HUES48 (cell line): Measurements from ENCODE around the gene HEXD.

Source experiments
- H3K27ac ChIP-seq: one replicate; pipeline ENCODE4 v1.7.0; 2013; ENCODE audit warnings: low read depth, low read length, inconsistent platforms
- H3K27me3 ChIP-seq: 2 replicates; pipeline ENCODE4 v1.6.1; 2013; ENCODE audit warnings: mild to moderate bottlenecking, low read length; ENCODE audit not compliant: control insufficient read depth, insufficient read depth
- H3K36me3 ChIP-seq: 2 replicates; pipeline ENCODE4 v1.6.1; 2013; ENCODE audit warnings: low read length; ENCODE audit not compliant: control insufficient read depth, insufficient read depth
- H3K4me1 ChIP-seq: 2 replicates; pipeline ENCODE4 v1.6.1; 2013; ENCODE audit warnings: mild to moderate bottlenecking, low read length; ENCODE audit not compliant: control insufficient read depth, insufficient read depth
- H3K4me3 ChIP-seq: 2 replicates; pipeline ENCODE4 v1.5.1; 2013; ENCODE audit warnings: mild to moderate bottlenecking, low read depth, low read length
- H3K9ac ChIP-seq: 2 replicates; pipeline ENCODE4 v1.6.1; 2013; ENCODE audit warnings: mild to moderate bottlenecking, low read depth, low read length, moderate library complexity
- H3K9me3 ChIP-seq: 2 replicates; pipeline ENCODE4 v1.6.1; 2013; ENCODE audit warnings: low read length; ENCODE audit not compliant: control insufficient read depth, insufficient read depth

Gene HEXD

DNA sequence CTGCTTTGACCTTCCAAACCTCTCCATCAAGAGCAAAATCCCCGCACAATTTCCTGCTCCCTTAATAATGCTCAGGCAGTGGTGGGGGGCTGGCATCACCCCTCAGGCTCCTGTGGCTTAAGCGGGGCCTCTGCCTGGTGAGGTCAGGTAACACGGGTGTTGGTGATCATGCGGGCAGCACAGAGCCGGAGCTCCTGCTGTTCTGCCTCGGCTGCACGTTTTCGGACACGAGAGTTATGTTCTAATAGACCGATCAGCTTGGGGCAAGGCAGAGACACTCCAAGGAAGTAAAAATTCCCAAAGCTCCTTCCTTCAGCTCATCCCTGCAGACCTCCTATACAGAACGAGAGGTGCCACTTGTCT is 46.4 kb downstream of the HEXD start:
- H3K36me3 ChIP-seq: peaks cover 75% of the 10 kb centered on the region
- no peak overlapping the region for H3K9ac ChIP-seq
- no peak overlapping the region for H3K27ac ChIP-seq

DNA sequence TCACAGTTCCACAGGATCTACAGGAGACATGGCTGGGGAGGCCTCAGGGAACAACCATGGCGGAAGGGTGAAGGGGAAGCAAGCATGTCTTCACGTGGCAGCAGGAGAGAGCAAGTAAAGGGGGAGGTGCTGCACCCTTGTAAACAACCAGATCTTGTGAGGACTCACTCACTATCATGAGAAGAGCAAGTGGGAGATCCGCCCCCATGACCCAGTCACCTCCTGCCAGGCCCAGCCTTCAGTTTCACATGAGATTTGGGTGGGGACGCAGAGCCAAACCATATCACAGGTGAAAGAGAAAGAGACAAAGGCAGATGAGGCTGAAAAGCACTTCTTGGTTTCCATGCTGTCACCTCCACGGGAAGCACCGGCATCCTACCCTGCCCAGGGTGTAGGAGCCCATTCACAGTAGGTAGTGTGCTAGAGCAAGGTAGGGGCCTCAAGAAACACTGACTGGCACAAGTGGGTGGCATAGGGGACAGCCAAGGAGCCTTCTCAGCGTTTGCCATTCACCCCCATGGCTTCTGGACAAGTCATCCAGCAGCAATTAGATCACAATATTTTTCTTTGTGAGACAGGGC is 47.0 kb downstream of the HEXD start:
- H3K9ac ChIP-seq: no peak overlapping the region
- no peaks in the 10 kb centered on the region for H3K9me3 ChIP-seq
- H3K27me3 ChIP-seq: no peaks in the 10 kb centered on the region
- H3K36me3 ChIP-seq: peaks cover 76% of the 10 kb centered on the region
- no peak overlapping the region for H3K27ac ChIP-seq
- no peak overlapping the region for H3K4me3 ChIP-seq
- no peaks in the 10 kb centered on the region for H3K4me1 ChIP-seq

More for the DNA sequence above, 46.4 kb downstream of the HEXD start:
- Histone ChIP-seq H3K27me3 (no peaks in the 10 kb centered on the region), H3K4me3 (no peak overlapping the region), H3K9me3 (no peaks in the 10 kb centered on the region), H3K4me1 (no peaks in the 10 kb centered on the region)

DNA sequence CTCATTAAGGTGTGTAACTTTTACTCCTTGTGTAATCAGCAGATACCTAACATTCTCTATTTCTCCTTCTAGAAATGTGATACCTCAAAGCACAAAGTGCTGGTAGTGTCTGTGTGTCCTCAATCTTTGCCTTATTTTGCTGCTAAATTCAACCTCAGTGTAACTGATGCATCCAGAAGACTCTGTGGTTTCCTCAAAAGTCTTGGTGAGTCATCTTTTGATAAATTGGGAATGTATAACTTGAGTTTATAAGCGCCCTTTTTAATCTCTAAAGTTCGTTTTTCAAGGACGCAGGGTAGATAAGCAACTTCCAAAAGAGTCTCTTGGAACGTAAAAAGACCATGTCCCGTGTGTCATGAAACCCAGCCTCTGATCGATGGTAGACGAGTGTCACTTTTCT is 50.5 kb downstream of the HEXD start:
- Histone ChIP-seq H3K4me1 (no peaks in the 10 kb centered on the region), H3K36me3 (peaks cover 57% of the 10 kb centered on the region), H3K9me3 (no peaks in the 10 kb centered on the region), H3K27ac (no peak overlapping the region), H3K9ac (no peak overlapping the region), H3K4me3 (no peak overlapping the region), H3K27me3 (no peaks in the 10 kb centered on the region)

DNA sequence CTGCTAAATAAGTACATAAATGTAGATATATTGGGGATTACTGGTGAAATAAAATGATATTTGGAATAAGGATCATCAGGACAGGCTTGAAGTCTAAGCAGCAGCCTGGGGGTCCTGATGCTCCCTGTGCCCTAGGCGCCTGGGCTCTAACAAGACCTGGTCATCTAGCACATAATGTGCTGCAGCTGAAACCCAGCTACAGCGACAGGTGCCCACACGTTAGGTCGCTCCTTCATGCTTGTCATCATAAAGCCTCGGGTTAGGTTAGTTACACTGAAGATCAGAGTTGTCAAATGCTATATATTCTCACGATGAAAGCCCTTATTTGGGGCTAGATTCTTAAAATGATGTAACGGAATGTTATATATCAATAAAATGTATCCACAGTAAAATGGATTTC is 51.9 kb downstream of the HEXD start:
- no peaks in the 10 kb centered on the region for H3K9me3 ChIP-seq
- no peak overlapping the region for H3K9ac ChIP-seq
- no peaks in the 10 kb centered on the region for H3K4me1 ChIP-seq
- H3K27me3 ChIP-seq: no peaks in the 10 kb centered on the region
- peaks cover 57% of the 10 kb centered on the region for H3K36me3 ChIP-seq
- no peak overlapping the region for H3K4me3 ChIP-seq
- H3K27ac ChIP-seq: no peak overlapping the region

DNA sequence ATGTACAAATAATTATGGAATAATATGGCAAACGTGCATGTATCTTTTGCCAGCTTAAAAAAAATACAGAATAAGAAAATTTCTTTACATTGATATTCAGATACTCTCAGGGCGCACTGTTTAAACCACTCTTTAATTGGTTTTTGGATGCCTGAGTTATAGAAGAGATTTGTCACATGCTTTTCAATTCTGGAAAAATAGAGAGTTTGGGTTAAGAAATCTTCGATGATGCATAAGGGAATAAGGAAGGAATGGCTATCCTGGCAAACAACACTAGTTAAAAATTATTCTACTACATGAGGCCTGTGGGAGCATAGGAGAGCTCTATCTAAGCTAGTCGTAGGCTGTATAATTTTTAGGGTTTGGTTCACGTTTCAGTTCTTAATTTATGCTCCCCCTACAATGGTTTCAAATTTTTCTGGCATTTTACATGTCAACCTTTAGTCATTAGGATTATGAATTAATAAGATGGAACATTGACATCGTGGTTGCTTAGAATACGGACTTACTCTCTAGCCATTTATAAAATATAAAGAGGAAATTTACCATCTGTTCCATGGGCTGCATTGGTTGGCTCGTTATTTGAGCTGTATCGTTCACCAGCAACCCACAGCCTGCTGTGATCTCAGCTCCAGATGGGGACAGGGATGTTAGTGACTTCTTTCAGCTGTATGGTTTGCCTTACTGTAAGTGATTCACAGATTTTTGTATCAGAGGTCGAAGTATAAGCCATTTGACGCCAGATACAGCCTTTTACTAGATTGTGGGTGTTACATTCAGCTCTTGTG is 56.3 kb downstream of the HEXD start:
- Histone ChIP-seq H3K36me3 (peaks cover 55% of the 10 kb centered on the region), H3K27ac (no peak overlapping the region), H3K4me1 (no peaks in the 10 kb centered on the region), H3K9ac (no peak overlapping the region), H3K4me3 (no peak overlapping the region), H3K27me3 (no peaks in the 10 kb centered on the region), H3K9me3 (no peaks in the 10 kb centered on the region)

- no peak overlapping the region for H3K9ac ChIP-seq
- H3K4me1 ChIP-seq: no peaks in the 10 kb centered on the region
- no peak overlapping the region for H3K4me3 ChIP-seq
- no peak overlapping the region for H3K27ac ChIP-seq
- H3K27me3 ChIP-seq: no peaks in the 10 kb centered on the region
- no peaks in the 10 kb centered on the region for H3K9me3 ChIP-seq
- peaks cover 59% of the 10 kb centered on the region for H3K36me3 ChIP-seq
Measured at GRCh38 chr17:82475458-82475857, 57.3 kb downstream of the HEXD start.

DNA sequence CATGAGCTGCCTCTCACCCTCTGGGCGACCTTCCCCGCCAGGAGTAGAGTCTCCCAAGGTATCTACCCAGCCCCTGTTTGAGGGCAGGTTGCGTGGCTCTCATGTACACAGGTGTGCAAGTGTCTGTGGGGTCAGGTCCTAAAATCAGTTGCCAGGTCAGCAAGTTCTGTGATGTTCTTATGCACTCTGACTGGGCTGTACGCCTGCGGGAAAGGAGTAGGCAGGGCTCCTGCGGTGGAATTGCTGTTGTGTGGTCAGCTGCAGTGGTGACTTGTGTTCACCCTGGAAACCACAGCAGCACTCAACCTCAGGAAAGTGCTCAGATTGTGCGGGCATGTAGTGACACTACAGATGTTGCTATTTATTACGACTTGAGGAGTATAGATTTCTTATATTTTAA is 59.8 kb downstream of the HEXD start:
- Histone ChIP-seq H3K27me3 (no peaks in the 10 kb centered on the region), H3K9me3 (no peaks in the 10 kb centered on the region), H3K27ac (no peak overlapping the region), H3K36me3 (peaks cover 68% of the 10 kb centered on the region), H3K4me1 (no peaks in the 10 kb centered on the region), H3K9ac (no peak overlapping the region), H3K4me3 (no peak overlapping the region)

DNA sequence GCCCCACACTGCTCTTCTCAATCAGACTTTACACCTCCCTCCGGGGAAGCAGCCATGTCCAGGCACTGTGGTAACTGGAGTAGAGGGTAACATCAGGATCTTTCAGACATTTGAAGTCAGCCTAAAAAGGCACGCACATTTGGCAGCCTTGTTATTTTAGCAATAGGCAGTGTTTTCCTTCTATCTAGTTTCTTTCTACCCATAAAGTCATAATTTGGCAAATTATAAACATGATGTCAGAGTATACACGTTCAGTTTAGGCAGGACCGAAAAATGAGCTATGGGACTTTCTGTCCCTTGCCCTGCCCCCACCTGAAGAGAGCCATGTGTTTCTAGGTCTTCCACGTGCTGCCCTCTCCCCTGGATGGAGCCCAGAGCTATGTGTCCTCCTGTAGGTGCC is 61.5 kb downstream of the HEXD start:
- H3K4me3 ChIP-seq: no peak overlapping the region
- H3K27ac ChIP-seq: no peak overlapping the region
- no peaks in the 10 kb centered on the region for H3K9me3 ChIP-seq
- no peaks in the 10 kb centered on the region for H3K4me1 ChIP-seq
- no peak overlapping the region for H3K9ac ChIP-seq
- no peaks in the 10 kb centered on the region for H3K27me3 ChIP-seq
- peaks cover 75% of the 10 kb centered on the region for H3K36me3 ChIP-seq

GRCh38 chr17:82480318-82480717 is 62.2 kb downstream of the HEXD start:
- no peak overlapping the region for H3K9ac ChIP-seq
- H3K27ac ChIP-seq: no peak overlapping the region
- no peak overlapping the region for H3K4me3 ChIP-seq
- no peaks in the 10 kb centered on the region for H3K27me3 ChIP-seq
- H3K4me1 ChIP-seq: no peaks in the 10 kb centered on the region
- H3K36me3 ChIP-seq: peaks cover 76% of the 10 kb centered on the region
- H3K9me3 ChIP-seq: no peaks in the 10 kb centered on the region

DNA sequence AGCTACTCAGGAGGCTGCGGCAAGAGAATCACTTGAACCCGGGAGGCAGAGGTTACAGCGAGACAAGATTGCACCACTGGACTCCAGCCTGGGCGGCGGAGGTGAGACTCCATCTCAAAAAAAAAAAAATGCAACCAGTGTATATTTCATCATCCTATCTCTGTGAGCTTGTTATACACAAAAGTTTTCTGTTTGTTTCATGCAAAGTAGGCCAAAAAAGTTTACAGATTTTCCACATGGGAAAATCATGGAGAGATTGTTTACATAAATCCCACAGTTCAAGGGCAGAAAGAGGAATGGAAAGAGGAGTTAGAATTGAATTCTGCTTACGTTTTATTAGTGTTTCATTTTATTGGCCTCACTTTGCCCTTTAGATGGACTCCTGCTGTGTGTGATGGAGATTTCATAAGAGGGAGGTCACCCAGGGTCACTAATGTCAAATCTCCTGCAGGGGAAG is 65.1 kb downstream of the HEXD start:
- no peak overlapping the region for H3K27ac ChIP-seq
- H3K4me3 ChIP-seq: no peak overlapping the region
- no peaks in the 10 kb centered on the region for H3K27me3 ChIP-seq
- no peaks in the 10 kb centered on the region for H3K9me3 ChIP-seq
- H3K9ac ChIP-seq: no peak overlapping the region
- H3K4me1 ChIP-seq: no peaks in the 10 kb centered on the region
- H3K36me3 ChIP-seq: peaks cover 86% of the 10 kb centered on the region

- Histone ChIP-seq H3K27me3 (no peaks in the 10 kb centered on the region), H3K27ac (no peak overlapping the region), H3K9me3 (no peaks in the 10 kb centered on the region), H3K4me3 (no peak overlapping the region), H3K9ac (no peak overlapping the region), H3K36me3 (peaks cover 86% of the 10 kb centered on the region), H3K4me1 (no peaks in the 10 kb centered on the region)
Measured at GRCh38 chr17:82483836-82484235, 65.7 kb downstream of the HEXD start.
